GM19395 (cell line): ENCODE results near the gene PPARGC1A.

Experiments used
- ATAC-seq: cut with Tn5 transposase; IDR thresholded peaks from one replicate; pipeline ENCODE4 v1.9.1; 2021; ENCODE audit warnings: mild to moderate bottlenecking, moderate library complexity; ENCODE audit not compliant: unreplicated experiment

The PPARGC1A gene

GRCh38 chr4:23844961-23845360 is 44.9 kb downstream of the PPARGC1A start:
- no peak for ATAC-seq

DNA sequence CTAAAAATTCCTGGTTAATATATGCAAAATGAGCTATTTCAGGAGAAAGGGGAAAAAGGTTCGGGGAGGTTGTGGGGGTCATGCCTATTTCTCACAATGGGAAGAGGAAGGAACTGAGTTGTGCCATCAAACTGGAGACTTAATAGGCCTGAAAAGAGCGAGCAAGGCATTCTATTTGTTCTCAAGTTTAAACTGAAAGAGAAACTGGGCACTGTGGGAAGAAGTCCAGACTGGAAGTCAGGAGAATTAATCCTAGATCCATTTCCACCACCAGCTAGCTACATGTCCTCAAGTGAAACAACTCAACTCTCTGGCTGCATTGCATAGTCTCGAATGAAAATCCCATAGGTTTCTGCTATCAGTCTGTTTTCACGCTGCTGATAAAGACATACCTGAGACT is 50.6 kb downstream of the PPARGC1A start:
- ATAC-seq, result no peak

GRCh38 chr4:23838607-23839006 is 51.2 kb downstream of the PPARGC1A start:
- ATAC-seq, result no peak

DNA sequence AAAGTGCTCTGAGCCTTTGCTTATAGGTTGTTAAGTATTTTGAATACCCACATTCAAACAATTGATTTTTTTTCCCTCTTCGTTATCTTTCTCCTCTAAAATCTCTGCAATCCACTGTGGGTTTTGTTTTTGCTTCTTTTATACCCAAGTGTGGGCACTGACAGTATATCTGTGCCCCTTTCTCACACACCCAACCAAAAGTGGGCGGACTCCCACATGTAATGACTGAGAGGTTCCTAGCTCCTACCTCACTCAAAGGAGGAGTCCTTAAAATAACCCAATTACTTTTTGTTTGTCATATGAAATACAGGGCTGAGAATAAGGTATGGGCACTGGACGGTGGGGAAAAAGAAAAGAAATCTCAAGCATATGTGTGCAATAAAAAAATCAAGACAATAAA is 51.7 kb downstream of the PPARGC1A start:
- no peak for ATAC-seq

DNA sequence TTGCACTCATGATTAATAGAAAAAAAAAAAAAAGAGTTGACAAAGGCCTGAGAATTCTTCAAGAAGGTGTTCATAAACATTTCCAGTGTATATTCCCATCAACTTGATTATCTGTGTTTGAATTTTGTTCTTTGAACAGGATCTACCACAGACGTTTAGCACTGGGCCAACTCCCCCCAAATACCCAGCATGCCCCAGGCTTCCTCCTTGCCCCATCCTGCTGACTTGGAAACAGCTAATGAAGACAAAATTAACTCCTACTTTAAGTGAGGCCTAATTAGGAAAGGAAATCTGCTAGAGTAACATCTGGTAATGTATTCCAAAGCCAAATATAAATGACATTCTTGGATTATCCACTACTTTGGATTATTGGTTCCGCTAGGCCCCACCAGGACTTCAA is 52.5 kb downstream of the PPARGC1A start:
- ATAC-seq, result no peak

GRCh38 chr4:23835774-23836478 is 53.9 kb downstream of the PPARGC1A start:
- no peak for ATAC-seq

DNA sequence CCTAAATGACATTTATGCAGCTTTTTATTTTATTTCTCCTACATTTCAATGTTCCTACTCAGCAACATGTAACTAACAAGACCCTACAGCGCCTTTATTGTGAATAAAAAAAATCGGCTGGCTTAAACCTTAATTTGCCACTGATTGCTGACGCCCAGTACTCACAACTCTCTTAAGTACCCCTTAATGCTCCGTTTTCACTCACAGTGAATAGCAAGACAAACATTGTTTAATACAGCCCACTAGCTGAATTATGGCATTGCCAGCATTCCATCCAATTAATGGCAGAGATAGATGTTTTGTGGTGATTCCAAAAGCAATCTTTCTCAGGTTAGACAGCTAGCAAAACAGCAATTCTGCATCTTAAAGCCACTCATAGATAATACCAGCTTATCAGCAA is 61.1 kb downstream of the PPARGC1A start:
- no peak for ATAC-seq

DNA sequence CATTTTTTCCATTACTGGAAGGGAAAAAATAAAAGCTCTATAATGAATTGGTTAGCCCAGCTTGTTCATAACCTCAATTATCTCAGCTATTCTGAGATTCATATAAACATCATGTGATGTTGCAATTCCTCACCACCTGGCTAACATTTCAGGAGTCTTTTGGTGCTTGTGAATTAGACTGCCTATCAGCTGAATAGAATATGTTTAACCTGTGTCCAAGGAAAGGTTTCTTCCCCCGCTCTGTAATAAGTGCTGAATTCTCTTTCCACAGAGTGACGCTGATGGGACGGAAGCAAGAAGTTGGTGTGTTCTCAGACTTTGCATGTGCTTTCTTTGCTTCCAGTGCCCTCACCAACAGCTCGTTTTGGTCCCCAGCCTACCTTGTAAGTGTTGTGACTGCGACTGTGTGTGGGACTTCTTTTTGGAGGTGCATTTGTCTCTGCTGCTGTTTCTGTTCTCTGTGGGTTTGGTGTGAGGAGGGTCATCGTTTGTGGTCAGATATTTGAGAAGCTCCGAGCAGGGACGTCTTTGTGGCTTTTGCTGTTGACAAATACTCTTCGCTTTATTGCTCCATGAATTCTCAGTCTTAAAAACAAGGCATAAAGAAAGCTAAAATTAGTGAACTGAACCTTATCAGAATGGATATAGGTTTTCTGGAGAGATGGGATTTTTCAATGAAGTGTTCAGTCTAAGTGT is 61.7 kb downstream of the PPARGC1A start:
- no peak for ATAC-seq

- no peak for ATAC-seq
These were observed 67.7 kb downstream of the PPARGC1A start for GRCh38 chr4:23822181-23822580.

GRCh38 chr4:23819041-23819511 is 70.8 kb downstream of the PPARGC1A start:
- ATAC-seq, result no peak

DNA sequence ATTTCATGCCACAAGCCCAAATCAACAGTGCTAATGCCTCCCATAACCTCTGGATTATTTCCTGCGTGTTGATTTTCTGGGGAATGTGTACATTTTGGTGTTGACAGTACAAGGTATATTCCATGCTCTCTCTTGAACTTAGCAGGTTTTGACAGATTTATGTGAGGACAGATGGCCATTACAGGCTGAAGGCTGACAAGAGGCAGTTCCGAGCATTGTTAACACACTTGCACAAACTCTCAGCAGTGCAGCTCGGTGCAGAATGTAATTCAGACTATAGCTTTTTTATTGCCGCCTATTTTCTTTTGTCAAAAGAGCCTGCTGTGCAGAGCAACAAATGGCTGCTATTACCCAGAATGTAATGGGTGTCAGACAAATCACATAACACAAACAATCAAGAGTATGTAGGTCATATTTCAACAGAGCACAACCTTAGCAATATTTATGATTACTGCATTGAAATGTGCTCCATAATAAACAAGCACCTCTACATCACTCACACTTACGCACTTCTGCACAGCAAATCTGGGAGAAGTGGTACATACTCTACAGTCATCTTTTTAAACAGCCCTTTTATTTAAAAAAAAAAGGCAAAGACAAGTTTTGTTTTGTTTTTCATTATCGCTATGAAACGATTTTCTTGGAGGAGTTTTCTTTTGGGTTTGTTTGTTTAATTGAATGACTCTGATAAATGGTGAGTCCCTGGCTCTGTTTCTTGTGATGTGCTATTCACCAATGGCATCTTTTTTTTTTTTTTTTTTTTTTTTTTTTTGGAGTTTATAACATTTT is 71.6 kb downstream of the PPARGC1A start:
- no peak for ATAC-seq

DNA sequence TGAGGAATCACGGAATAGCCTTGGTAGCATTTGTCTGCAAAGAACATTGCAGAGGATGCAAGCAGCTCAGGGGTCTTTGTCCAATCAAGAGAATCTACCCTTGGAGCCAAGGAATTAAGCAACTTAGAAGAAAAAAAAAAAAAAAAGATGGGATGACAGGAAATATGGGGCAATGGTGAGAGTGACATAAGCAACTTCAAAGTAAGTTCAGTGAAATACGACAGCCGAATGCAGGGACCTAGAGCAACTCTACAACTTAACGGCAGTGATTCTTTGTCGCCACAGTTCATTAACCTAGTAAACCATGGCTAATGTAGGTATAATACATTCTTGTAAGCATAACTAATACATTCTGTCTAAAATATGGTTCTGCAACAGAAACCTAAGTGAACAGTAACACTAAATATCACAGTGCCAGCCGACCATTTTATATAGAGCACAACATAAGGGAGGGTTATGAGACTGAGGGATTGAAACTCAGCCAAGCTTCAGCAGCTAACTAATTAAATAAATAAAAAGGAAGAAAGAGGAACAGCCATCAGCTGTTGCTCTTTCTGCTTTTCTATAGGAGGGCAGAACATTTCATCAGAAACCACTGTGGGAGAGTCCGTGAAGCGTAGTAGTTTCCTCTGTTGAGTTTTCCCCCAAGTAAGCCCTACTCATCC is 74.7 kb downstream of the PPARGC1A start:
- no peak for ATAC-seq

DNA sequence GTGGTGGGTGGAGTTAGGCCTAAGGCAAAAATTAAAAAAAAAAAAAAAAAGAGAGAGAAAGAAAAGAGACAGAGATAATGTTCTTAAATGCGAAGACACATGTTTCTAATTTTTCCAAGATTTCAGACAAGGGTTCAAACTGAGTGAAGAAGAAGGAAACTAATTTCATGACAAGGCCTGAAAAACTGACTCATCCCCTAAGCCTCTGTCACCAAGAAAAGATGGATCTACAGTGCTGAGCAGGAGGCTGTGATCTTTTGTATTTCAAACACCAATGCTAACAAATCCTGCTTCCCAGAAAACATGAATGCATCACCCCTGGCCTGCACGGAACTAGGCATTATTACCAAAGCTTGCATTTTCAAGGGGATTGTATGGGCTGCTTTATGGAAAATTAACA is 75.3 kb downstream of the PPARGC1A start:
- no peak for ATAC-seq

- no peak for ATAC-seq
These were observed 78.7 kb downstream of the PPARGC1A start for GRCh38 chr4:23811161-23811560.

DNA sequence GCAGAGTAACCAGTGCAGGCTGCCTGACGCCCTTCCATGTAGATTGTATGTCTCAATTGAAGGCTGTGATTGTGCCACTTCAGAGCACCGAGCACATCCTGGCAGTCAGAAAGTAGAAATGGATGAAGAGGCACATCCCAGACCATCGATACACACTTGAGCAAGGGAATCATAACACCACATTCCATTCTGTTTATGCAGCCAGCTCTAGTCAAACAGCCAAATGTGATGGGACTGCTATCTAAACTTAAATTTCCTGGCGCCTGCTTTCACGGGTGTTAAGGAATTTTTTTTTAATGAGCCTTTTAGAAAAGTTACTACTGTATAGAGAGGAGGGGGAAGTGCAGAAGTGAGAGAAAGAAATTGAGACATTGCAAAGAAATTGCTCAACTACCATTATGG is 84.4 kb downstream of the PPARGC1A start:
- no peak for ATAC-seq

GRCh38 chr4:23789762-23790161 is 100.1 kb downstream of the PPARGC1A start:
- no peak for ATAC-seq

DNA sequence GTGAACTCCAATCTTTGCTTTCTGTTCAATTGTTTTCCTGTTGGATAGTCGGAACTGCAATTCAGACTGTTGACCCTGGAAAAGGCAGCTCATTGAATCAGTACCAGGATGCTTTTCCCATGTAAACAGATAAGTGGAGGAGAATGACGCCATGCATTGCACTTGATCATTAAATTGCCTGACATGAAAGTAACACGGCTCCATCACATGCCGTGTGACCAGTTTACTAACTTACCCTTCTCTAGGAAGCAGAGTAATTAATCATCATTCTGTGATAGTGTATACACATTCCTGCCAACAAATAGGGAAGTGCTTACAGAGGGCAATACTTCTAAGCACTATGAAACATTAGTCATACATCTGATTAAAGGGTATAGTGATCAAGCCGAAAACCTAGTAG is 101.4 kb downstream of the PPARGC1A start:
- ATAC-seq, result no peak

- ATAC-seq, result no peak
These were observed 101.8 kb downstream of the PPARGC1A start for GRCh38 chr4:23788027-23788426.

DNA sequence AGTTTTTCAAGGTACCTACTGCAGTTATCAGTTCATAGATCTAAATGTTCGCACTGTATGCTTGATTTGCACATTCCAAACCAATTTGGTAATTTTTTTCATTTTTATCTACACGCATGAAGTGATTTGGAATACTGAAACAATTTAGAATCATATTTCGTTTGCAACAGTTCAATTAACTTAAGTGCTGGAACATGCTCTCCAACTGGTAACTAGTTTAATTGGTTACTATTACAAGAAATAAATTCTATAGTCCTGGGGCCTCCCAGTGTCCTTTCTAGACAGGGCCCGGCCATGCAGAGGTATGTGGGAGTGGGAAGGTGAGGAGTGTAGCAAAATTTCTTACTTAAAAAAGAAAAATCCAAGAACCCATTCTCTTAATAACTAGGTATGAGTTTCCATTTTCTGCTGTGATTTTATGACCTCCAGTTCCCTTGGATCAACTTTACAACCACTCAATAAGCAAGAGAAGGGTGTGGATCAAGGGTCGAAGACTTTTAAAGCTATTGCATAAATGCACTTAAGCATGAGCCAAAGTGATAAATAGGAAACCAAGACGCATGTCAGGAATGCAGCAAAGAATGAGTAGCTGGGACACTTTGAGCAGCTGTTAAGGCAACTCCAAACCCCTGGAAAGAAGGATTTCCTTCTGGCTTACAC is 106.9 kb downstream of the PPARGC1A start:
- no peak for ATAC-seq

GRCh38 chr4:23779839-23780238 is 110.0 kb downstream of the PPARGC1A start:
- ATAC-seq, result no peak

DNA sequence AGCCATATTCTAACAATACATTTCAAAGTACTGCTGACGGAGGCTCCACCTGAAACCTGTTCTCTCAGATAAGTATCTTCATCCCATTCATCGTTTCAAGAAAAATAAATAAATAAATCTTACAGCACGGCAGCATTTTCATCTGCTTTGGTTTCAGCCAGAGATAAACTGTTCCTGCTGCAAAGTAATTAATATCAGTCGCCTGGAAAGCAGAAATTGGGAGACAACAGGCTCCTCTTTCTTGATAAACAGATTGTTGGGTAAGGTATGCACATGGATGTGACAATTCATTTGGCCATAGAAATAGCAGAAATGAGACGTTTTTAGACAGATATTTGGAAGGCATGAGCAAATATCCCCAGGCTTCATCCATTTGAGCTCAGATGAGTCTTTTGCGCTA is 110.4 kb downstream of the PPARGC1A start:
- ATAC-seq, result no peak
